ENCODE measurements around the gene KPNB1. TPM values are rescaled to one million over a fixed set of nuclear protein-coding genes. Genes with fewer than 3 reads are reported as not detected.

Gene KPNB1
- total RNA-seq, 1 donor from 2014 or later = 727 TPM

DNA sequence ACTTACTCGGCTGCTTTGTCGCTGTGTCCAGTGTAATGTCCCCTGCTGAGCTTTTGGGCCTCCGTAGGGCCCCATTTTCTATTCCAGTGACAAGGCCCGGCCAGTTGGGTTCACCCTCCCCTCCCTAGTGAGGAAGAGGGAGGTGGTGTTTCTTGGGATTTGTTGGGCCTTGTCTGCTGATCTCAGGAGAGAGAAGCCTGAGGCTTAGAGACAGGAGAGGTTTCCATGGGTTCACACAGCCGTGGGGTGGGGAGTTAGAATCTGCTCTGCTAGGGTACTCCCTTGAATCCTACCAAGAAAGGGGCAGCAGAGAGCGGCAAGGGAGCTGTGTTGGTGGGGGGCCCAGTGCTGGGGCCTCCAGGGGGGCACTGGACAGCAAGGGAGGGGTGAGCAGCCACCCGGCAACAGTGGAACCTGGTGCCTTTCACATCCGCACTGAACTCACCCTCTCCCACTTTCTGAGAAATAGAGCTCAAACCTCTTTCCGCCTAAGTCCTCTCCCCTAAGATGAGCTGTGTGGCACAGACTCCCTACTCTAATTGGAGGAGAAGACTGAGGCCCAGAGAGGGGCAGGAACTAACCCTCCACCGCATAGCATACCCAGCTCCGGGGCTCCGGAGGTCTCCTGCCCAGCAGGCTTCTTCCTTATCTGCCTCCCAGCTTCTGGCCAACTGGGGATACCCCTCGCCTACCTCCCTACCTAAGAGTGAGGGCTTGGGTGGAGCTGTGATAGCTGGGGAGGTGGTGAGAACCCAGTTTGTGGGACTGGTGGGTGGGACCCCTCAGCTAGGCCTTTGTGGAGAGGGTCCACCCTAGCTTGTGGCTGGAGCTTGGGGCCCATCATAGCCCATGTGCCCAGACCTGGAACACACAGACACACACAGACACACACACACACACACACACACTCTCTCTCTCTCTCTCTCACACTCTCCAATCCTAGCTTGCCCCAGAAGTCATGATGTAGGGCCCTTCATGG lies 51.0 kb downstream of the KPNB1 start:
- Mint-ChIP-seq H3K9me3 (no peaks in the 10 kb centered on the region), H3K36me3 (ENCODE audit: low read depth) (peaks cover 16% of the 10 kb centered on the region), H3K4me3 (peak overlapping the region; percentile 36), H3K4me1 (peaks cover 59% of the 10 kb centered on the region), H3K27me3 (no peaks in the 10 kb centered on the region), H3K27ac (peak overlapping the region; percentile 78)
- DNase-seq = no peak
- intact Hi-C loops (cut with micrococcal nuclease) = no loop called here

GRCh38 chr17:47701608-47702007 lies 51.9 kb downstream of the KPNB1 start:
- peak overlapping the region; percentile 85 for H3K27ac Mint-ChIP-seq
- DNase-seq = no peak
- peak overlapping the region; percentile 36 for H3K4me3 Mint-ChIP-seq
- H3K9me3 Mint-ChIP-seq = no peaks in the 10 kb centered on the region
- intact Hi-C loops (cut with micrococcal nuclease) = no loop called here
- H3K4me1 Mint-ChIP-seq = peaks cover 67% of the 10 kb centered on the region
- H3K36me3 Mint-ChIP-seq (ENCODE audit: low read depth) = peaks cover 17% of the 10 kb centered on the region
- H3K27me3 Mint-ChIP-seq = no peaks in the 10 kb centered on the region

GRCh38 chr17:47702391-47702995 lies 52.8 kb downstream of the KPNB1 start:
- Mint-ChIP-seq H3K27ac (peak overlapping the region; percentile 85), H3K9me3 (no peaks in the 10 kb centered on the region), H3K4me1 (peaks cover 73% of the 10 kb centered on the region), H3K4me3 (peak overlapping the region; percentile 60), H3K36me3 (ENCODE audit: low read depth) (peaks cover 17% of the 10 kb centered on the region), H3K27me3 (no peaks in the 10 kb centered on the region)
- peak; percentile 55 for DNase-seq
- intact Hi-C loops (cut with micrococcal nuclease) = no loop called here

DNA sequence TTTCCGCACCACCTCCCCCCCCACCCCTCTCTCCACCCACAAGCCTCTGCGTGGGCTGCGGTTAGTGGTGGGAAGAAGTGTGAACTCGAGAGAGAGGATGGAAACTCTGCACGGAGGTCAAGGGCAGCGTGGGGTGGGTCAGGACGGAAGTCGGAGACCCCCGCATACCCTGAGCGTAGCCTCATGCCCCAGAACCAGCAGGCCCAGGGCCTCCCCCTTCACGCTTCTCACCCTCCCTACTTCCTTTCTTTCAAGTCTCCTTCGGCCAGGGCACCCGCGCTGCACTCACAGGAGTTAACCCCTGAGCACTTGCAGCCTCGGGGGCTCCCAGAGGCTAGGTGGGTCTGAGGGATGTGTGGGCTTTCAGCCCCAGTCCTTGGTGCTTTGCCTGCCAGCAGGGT lies 53.5 kb downstream of the KPNB1 start:
- Mint-ChIP-seq H3K4me3 (peak overlapping the region; percentile 79), H3K27ac (peak overlapping the region; percentile 87), H3K36me3 (ENCODE audit: low read depth) (peaks cover 17% of the 10 kb centered on the region), H3K27me3 (no peaks in the 10 kb centered on the region), H3K4me1 (peaks cover 76% of the 10 kb centered on the region), H3K9me3 (no peaks in the 10 kb centered on the region)
- DNase-seq = peak; percentile 83
- intact Hi-C loops (cut with micrococcal nuclease) = no loop called here

DNA sequence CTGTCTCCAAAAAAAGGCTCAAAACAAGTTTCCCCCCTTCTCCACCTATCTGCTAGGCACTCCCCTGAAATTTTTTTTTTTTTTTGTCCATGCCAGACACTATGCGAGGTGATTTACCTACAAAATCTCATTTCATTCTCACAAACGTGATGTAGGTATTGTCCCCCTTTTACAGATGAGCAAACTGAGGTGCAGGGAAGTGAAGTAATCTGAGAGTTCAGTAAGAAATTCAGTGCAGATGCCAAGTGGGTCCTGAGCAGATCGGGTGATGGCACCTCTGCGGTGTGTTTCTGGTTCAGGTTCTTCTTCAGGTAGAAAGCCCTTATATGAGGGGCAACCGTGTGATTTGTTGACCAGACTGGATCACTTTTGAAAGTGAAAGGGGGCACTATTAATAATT lies 54.0 kb downstream of the KPNB1 start:
- H3K4me1 Mint-ChIP-seq = peaks cover 75% of the 10 kb centered on the region
- peak overlapping the region; percentile 87 for H3K27ac Mint-ChIP-seq
- intact Hi-C loops (cut with micrococcal nuclease) = no loop called here
- peak overlapping the region; percentile 79 for H3K4me3 Mint-ChIP-seq
- peaks cover 16% of the 10 kb centered on the region for H3K36me3 Mint-ChIP-seq (ENCODE audit: low read depth)
- no peaks in the 10 kb centered on the region for H3K9me3 Mint-ChIP-seq
- no peaks in the 10 kb centered on the region for H3K27me3 Mint-ChIP-seq
- no peak for DNase-seq

DNA sequence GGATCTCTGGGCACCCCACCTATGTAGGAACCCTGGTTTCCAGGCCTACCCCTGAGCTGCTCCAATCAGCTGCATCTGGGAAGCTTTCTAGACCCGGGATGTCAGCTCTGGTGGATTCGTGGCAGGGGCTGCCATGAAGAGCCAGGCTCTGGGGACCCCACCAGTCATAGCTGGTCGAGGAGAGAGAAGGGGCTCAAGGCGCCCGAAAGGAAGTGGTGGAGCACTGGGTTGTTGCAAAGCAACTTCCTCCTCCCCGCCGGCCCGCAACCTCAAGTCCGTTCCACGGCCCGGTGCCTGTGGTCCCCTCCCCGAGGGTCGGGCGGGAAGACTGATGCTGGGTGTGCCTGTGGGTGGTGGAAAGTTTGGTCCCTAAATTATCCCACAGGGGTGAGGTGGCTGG lies 54.4 kb downstream of the KPNB1 start:
- Mint-ChIP-seq H3K9me3 (no peaks in the 10 kb centered on the region), H3K36me3 (ENCODE audit: low read depth) (peaks cover 14% of the 10 kb centered on the region), H3K4me1 (peaks cover 70% of the 10 kb centered on the region), H3K4me3 (peak overlapping the region; percentile 79), H3K27ac (peak overlapping the region; percentile 87), H3K27me3 (no peaks in the 10 kb centered on the region)
- intact Hi-C loops (cut with micrococcal nuclease) = no loop called here
- DNase-seq = peak; percentile 72

DNA sequence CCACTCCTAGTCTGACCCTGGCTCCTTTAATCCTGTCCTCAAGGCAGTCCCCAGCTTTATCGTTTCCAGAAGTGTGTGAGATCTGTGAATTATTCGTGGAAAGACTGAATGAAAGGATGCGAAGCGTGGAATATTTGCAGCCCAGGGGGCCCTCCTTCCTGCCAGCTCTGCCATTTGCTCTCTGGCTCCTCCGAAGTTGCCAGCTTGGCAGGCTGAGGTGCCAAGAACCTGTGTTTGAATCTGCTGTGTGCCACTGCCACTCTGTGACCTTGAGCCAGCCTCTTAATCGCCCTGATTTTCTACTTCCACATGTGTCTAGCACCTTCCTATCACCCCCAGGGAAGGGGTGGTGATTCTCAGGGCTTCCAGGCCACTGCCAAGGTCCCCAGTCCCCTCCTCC lies 55.0 kb downstream of the KPNB1 start:
- peak; percentile 55 for DNase-seq
- Mint-ChIP-seq H3K4me3 (peak overlapping the region; percentile 79), H3K4me1 (peaks cover 69% of the 10 kb centered on the region), H3K9me3 (no peaks in the 10 kb centered on the region), H3K36me3 (ENCODE audit: low read depth) (peaks cover 12% of the 10 kb centered on the region), H3K27ac (peak overlapping the region; percentile 98), H3K27me3 (no peaks in the 10 kb centered on the region)
- intact Hi-C loops (cut with micrococcal nuclease) = loop anchor here (1.0 kb wide), 1 partner anchor 31 kb away; no protein-coding TSS in a partner anchor

DNA sequence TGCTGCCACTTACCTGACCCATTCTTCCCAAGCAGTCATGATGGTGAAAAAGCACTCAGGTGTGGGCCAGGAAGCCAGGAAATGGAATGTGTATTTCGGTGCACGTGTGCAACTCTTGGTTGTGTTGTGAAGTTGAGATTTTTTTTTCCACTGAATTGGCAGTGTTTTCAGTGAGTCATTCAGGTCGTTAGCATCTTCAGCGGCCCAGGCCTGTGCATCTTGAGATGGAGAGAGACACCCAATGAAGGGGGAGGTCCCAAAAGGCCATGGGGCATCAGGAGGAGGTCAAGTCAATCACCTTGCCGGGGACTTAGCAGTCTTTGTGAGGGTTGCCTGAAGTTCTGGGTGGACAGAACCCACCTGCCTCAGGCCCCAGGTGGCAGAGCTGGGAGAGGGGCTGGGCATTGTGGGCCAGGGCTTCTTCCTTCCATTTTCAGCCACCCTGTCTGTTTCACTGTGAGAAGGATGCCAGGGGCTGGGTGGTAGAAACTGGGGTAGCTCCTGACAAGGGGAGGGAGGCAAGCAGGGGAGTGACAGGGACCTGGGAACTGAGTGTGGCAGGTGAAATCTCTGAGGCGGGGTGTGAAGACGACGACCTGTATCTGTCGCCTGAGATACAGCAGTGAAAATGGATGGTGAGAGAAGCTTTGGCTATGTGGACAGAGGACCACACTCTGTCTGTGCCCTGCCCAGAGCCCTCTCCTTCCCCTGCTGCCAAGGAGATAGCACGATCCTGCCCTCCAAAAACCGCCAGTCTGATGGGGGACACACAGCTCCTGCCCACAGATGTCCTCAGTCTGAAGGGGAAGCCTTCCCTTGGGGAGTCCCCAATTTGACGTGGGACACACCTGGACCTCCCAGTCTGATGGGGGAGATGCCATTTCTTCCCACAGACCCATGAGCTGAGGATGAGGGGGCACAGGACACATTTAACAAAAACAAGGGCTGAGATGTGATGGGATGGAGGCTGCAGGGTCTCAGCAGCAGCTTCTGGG lies 56.1 kb downstream of the KPNB1 start:
- H3K36me3 Mint-ChIP-seq (ENCODE audit: low read depth) = peaks cover 13% of the 10 kb centered on the region
- H3K4me3 Mint-ChIP-seq = peak overlapping the region; percentile 79
- H3K27me3 Mint-ChIP-seq = no peaks in the 10 kb centered on the region
- peaks cover 73% of the 10 kb centered on the region for H3K4me1 Mint-ChIP-seq
- peak; percentile 82 for DNase-seq
- intact Hi-C loops (cut with micrococcal nuclease) = loop anchor here (1.0 kb wide), 2 partner anchors 13 to 29 kb away; no protein-coding TSS in a partner anchor
- peak overlapping the region; percentile 98 for H3K27ac Mint-ChIP-seq
- H3K9me3 Mint-ChIP-seq = no peaks in the 10 kb centered on the region

GRCh38 chr17:47707056-47707804 lies 57.5 kb downstream of the KPNB1 start:
- Mint-ChIP-seq H3K27ac (peak overlapping the region; percentile 98), H3K36me3 (ENCODE audit: low read depth) (peaks cover 13% of the 10 kb centered on the region), H3K4me1 (peaks cover 69% of the 10 kb centered on the region), H3K27me3 (no peaks in the 10 kb centered on the region), H3K9me3 (no peaks in the 10 kb centered on the region), H3K4me3 (peak overlapping the region; percentile 79)
- intact Hi-C loops (cut with micrococcal nuclease) = no loop called here
- DNase-seq = no peak

GRCh38 chr17:47707884-47708283 lies 58.2 kb downstream of the KPNB1 start:
- Mint-ChIP-seq H3K27ac (no peak overlapping the region), H3K36me3 (ENCODE audit: low read depth) (peaks cover 13% of the 10 kb centered on the region), H3K9me3 (no peaks in the 10 kb centered on the region), H3K4me1 (peaks cover 66% of the 10 kb centered on the region), H3K4me3 (no peak overlapping the region), H3K27me3 (no peaks in the 10 kb centered on the region)
- intact Hi-C loops (cut with micrococcal nuclease) = no loop called here
- no peak for DNase-seq

DNA sequence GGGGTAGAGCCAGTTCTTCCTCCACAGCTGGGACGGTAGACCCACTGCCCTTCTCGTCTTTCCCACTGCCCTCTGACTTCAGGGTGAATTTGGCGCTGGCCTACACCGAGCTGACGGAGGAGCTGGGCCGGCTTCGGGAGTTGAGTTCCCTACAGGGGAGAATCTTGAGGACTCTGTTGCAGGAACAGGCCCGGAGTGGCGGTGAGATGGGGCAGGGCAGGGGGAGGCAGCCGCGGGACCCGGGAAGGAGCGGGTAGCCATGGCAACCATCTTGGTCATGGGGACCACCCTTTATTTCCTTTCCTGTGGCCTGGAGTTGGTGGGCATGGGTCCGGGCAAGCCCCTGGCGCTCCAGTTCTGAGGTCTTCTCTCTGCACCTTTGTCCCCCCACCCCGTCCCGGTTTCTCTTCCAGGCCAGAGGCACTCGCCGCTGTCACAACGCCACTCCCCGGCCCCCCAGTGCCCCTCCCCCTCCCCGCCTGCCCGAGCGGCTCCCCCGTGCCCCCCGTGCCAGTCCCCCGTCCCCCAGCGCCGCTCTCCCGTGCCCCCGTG lies 58.7 kb downstream of the KPNB1 start:
- intact Hi-C loops (cut with micrococcal nuclease) = no loop called here

DNA sequence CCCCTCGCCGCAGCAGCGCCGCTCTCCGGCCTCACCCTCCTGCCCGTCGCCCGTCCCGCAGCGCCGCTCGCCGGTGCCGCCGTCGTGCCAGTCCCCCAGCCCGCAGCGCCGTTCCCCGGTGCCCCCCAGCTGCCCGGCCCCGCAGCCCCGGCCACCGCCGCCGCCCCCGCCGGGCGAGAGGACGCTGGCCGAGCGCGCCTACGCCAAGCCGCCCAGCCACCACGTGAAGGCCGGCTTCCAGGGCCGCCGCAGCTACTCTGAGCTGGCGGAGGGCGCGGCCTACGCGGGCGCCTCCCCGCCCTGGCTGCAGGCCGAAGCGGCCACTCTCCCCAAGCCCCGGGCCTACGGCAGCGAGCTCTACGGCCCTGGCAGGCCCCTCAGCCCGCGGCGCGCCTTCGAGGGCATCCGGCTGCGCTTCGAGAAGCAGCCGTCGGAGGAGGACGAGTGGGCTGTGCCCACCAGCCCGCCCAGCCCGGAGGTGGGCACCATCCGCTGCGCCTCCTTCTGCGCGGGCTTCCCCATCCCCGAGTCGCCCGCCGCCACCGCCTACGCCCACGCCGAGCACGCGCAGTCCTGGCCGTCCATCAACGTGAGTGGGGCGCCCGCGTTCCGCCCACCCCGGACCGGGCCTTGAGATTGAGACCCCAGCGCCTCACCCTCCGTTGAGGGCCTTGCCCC lies 59.3 kb downstream of the KPNB1 start:
- Mint-ChIP-seq H3K27me3 (no peaks in the 10 kb centered on the region), H3K4me1 (peaks cover 58% of the 10 kb centered on the region), H3K4me3 (no peak overlapping the region), H3K27ac (no peak overlapping the region), H3K9me3 (no peaks in the 10 kb centered on the region), H3K36me3 (ENCODE audit: low read depth) (peaks cover 13% of the 10 kb centered on the region)
- no peak for DNase-seq
- intact Hi-C loops (cut with micrococcal nuclease) = no loop called here

More for the DNA sequence above, 58.7 kb downstream of the KPNB1 start:
- H3K4me1 Mint-ChIP-seq = peaks cover 62% of the 10 kb centered on the region
- H3K9me3 Mint-ChIP-seq = no peaks in the 10 kb centered on the region
- peaks cover 13% of the 10 kb centered on the region for H3K36me3 Mint-ChIP-seq (ENCODE audit: low read depth)
- no peaks in the 10 kb centered on the region for H3K27me3 Mint-ChIP-seq
- no peak overlapping the region for H3K4me3 Mint-ChIP-seq
- H3K27ac Mint-ChIP-seq = no peak overlapping the region
- no peak for DNase-seq
